NCI-H345 treated with DMSO at 0.1 percent for 48 hours (cell line): ENCODE results near the gene CLIP1.
"Not testable (repeated sequence)": the region's sequence is repeated elsewhere in the genome, so short reads cannot be mapped to it uniquely, and the experiment has no call there.

Experiments used
- DNase-seq: peaks from one replicate; lab custom pipeline; 2025; ENCODE audit not compliant: unreplicated experiment; lab: John Stamatoyannopoulos, UW

The CLIP1 gene

GRCh38 chr12:122357536-122357935 lies 64.9 kb downstream of the CLIP1 start:
- not testable (repeated sequence) for DNase-seq

- DNase-seq = not testable (repeated sequence)
Measured at GRCh38 chr12:122356991-122357390, 65.5 kb downstream of the CLIP1 start.

- DNase-seq = peak; percentile 15
Measured at GRCh38 chr12:122356192-122356635, 66.3 kb downstream of the CLIP1 start.

- no peak for DNase-seq
Measured at GRCh38 chr12:122355706-122356105, 66.8 kb downstream of the CLIP1 start.

DNA sequence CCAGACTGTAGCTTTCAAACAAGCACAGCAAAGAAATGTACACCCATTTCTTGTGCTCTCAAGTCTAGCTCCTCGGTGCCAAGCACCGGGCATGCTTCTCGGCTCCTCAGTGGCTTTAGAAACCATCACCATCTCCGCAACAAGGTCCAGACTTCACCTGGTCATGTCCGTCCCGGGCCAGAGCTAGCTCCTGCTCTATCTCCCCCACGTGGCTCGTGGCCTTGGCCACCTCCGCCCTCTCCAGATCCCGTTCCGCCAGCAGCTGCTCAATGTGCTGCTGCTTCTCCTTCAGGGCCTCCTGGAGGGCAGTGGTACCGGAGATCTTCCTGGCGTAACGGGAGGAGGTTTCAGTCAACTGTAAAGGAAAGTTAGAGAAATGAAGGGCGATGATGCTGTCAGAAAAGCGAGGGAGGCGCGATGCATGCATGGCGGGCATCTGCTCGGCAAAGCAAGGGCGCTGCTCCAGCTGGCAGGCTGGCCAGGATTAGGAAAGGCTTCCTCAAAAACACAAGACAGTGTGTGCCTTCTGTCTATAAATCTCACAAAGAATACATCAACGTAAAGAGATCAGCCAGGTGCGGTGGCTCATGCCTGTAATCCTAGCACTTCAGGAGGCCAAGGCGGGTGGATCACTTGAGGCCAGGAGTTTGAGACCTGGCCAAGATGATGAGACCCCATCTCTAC lies 67.4 kb downstream of the CLIP1 start:
- no peak for DNase-seq

DNA sequence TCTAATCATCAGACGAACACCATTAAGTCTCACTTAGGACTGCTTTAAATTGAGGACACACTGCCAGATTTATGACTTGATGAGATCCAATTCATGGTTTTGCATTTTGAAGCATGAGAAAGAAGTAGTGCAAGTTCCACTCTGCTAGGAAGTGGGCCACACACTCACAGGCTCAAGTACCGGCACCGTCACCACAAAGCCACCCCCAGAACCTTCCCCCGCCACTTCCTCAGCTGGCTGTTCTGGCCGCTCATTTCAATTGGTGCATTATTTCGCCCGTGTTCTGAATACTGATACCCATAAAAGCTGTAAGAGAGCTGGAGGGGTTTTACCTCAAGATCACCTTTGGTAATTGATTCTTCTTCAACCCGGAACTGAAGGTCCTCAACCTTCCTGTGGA lies 70.1 kb downstream of the CLIP1 start:
- DNase-seq = no peak

- DNase-seq = no peak
Measured at GRCh38 chr12:122350141-122350848, 72.2 kb downstream of the CLIP1 start.

DNA sequence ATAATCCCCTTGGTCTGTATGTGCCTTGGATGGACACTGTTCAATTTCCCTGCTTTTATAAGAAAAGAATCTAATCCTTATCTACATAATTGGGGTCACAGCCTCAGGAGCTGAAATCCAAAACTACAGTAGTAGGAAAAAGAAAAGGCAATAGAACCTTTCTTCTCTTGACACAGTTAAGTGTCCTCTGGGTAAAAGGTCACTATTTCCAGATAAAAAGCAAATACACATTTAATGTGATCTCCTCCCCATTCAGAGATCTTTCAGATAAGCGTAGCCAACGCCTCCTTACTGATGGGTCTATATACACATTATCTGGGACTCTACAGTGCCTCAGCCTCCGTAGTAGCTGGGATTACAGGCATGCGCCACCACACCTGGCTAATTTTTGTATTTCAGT lies 73.4 kb downstream of the CLIP1 start:
- no peak for DNase-seq

- no peak for DNase-seq
Measured at GRCh38 chr12:122348505-122348904, 74.0 kb downstream of the CLIP1 start.

DNA sequence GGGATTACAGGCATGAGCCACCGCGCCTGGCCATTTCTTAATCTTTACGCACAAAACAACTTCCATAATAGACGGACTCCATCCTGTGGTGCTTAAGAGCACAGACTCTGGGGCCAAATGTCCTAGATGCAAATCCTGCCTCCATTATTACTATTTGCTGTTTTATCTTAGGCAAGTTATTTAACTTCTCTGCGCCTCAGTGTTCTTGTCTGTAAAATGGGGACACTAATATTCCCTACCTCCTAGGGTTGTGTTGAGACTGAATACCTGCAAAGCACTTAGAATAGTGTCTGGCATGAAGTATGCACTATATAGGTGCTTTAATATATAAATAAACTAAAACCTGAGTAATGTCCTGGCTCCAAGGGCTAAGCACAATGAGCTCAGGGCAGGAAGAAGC lies 76.4 kb downstream of the CLIP1 start:
- no peak for DNase-seq

DNA sequence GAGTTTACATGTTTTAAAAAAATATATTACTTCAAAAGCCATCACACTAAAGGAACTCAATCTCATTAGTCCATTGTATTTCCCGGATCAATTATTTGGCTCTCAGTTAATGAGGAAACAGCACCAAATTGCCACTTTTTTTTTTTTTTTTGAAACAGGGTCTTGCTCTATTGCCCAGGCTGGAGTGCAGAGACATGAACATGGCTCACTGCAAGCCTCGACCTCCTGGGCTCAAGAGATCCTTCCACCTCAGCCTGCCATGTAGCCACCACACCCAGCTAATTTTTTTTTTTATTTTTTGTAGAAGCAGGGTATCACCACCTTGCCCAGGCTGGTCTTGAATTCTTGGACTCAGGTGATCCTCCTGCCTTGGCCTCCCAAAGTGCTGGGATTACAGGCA lies 77.4 kb downstream of the CLIP1 start:
- no peak for DNase-seq

DNA sequence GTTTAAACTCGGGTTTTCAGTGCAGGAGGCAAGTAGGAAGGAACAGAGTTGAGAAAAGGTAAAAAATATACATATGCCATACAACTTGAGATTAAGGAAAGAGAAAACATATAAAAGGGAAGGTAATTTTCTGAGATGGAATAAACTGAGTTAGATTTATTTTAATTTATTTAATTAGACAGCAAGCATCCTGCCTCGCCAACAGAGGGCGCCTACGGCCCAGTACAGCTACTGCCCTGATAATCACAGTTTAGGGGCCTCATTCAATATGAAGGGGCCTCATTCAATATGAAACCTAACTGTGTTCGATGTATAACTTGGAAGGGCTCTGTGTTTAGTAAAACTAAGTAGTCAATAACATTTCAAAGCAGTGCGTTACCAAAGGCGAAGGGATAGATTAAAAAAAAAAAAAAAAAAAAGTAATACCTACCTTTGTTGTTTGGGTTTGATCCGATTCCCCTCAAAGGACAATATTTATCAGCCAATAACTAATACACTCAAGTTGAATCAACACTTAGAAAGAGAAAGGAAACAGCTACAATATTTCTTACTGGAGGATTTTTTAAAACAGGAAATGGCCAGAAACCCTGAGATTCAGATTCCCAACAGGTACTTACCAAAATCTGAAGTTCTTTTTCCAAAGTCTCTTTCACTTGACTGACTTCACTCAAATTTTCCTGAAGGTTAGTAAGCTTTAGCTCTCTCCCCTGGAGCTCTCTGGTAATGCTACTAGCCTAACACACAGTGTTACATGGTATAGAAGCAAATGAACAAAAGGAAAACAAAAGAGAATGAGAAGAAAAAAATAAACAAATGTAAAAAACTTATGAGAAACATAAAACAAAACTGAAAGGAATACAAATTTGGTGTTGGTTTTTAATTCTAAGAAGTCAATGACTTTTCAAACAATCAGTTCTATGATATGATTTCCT lies 86.2 kb downstream of the CLIP1 start:
- DNase-seq = no peak

GRCh38 chr12:122333142-122334087 lies 89.1 kb downstream of the CLIP1 start:
- DNase-seq = no peak

GRCh38 chr12:122327494-122328385 lies 94.7 kb downstream of the CLIP1 start:
- DNase-seq = no peak

GRCh38 chr12:122327014-122327413 lies 95.5 kb downstream of the CLIP1 start:
- no peak for DNase-seq

GRCh38 chr12:122326586-122326985 lies 95.9 kb downstream of the CLIP1 start:
- DNase-seq = no peak

- DNase-seq = no peak
Measured at GRCh38 chr12:122323311-122324019, 99.0 kb downstream of the CLIP1 start.

DNA sequence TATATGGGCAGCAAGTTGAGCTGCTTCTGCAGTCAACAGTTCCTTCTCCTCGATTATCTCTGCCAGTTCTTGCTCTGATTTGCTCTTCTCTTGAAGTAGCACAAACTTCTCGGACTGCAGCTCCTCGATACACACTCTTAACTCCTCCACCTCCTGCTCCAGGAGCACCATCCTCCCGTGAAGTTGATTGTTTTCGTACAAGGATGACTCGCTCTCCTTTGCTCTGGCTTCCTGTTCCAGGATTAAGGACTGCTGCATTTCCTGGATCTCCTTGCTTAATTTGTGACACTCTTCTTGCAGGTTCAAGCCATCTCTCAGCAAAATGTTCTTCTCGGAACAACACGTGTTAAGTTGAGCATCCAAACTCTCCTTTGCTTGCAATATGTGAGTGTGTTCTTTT lies 100.0 kb downstream of the CLIP1 start:
- no peak for DNase-seq
